IMR-90 (cell line): ENCODE measurements around the gene THADA. TPM values are rescaled to one million over a fixed set of nuclear protein-coding genes. Genes with fewer than 3 reads are reported as not detected.

Experiments used
- ATAC-seq: fragments of 200-7000 bp; cut with Tn5 transposase; 2 replicates; pipeline ENCODE4 v1.9.1; 2020; ENCODE audit warnings: low read depth, mild to moderate bottlenecking, moderate library complexity
- BruUV-seq: library from RNA; stranded (reverse); fragments of 400-500 nt; replicated peaks from 2 replicates; lab custom pipeline; 2021; lab: Mats Ljungman, UMichigan
- CTCF ChIA-PET: fragments of 300-600 bp; formaldehyde crosslinking; extraction: SDS; loops from one replicate; lab custom pipeline; 2021; ENCODE audit warnings: antibody characterized with exemption; lab: Yijun Ruan, JAX
- POLR2A ChIA-PET: fragments of 300-600 bp; sonication (Branson Sonifier 250); formaldehyde crosslinking; loops from one replicate; lab custom pipeline; 2022; ENCODE audit warnings: antibody characterized with exemption; ENCODE audit not compliant: unreplicated experiment; lab: Charles Lee
- DNase-seq: peaks from one replicate; pipeline ENCODE4 v3.0.0; 2013
- H2AFZ ChIP-seq: replicated peaks from 2 replicates; pipeline ENCODE3; 2013; ENCODE audit warnings: low read length, mild to moderate bottlenecking; ENCODE audit not compliant: poor library complexity
- H2AK5ac ChIP-seq: 2 replicates; pipeline ENCODE4 v1.6.1; 2013; ENCODE audit warnings: low read depth, low read length, inconsistent platforms
- H2AK9ac ChIP-seq: replicated peaks from 2 replicates; pipeline ENCODE3; 2013; ENCODE audit warnings: mild to moderate bottlenecking, low read depth, low read length, moderate library complexity; ENCODE audit not compliant: poor library complexity
- H2BK120ac ChIP-seq: 2 replicates; pipeline ENCODE4 v1.6.1; 2013; ENCODE audit warnings: low read depth, low read length, inconsistent platforms
- H2BK15ac ChIP-seq: 3 replicates; pipeline ENCODE4 v1.6.1; 2013; ENCODE audit warnings: low read depth, low read length, inconsistent platforms
- H2BK20ac ChIP-seq: 2 replicates; pipeline ENCODE4 v1.6.1; 2013; ENCODE audit warnings: low read depth, mild to moderate bottlenecking, inconsistent platforms, low read length, moderate library complexity
- H2BK5ac ChIP-seq: 2 replicates; pipeline ENCODE4 v1.6.1; 2013; ENCODE audit warnings: mild to moderate bottlenecking, low read depth, low read length, inconsistent platforms; ENCODE audit not compliant: poor library complexity, severe bottlenecking
- H3K14ac ChIP-seq: replicated peaks from 2 replicates; pipeline ENCODE4 v1.6.1; 2013; ENCODE audit warnings: low read depth, low read length, inconsistent platforms
- H3K18ac ChIP-seq: 2 replicates; pipeline ENCODE4 v1.6.1; 2013; ENCODE audit warnings: low read depth, low read length, control low read depth
- H3K23ac ChIP-seq: 2 replicates; pipeline ENCODE4 v1.6.1; 2013; ENCODE audit warnings: low read depth, low read length, inconsistent platforms
- H3K27ac ChIP-seq: 2 replicates; pipeline ENCODE4 v1.5.1; 2013; ENCODE audit warnings: mild to moderate bottlenecking, control low read depth, low read length; ENCODE audit not compliant: insufficient read depth
- H3K27me3 ChIP-seq: 2 replicates; pipeline ENCODE4 v1.6.1; 2013; ENCODE audit warnings: low read length; ENCODE audit not compliant: control insufficient read depth, insufficient read depth
- H3K36me3 ChIP-seq: 2 replicates; pipeline ENCODE4 v1.6.1; 2013; ENCODE audit warnings: low read length, mixed read lengths; ENCODE audit not compliant: control insufficient read depth, insufficient read depth
- H3K4ac ChIP-seq: 2 replicates; pipeline ENCODE4 v1.6.1; 2013; ENCODE audit warnings: low read depth, low read length, inconsistent platforms
- H3K4me1 ChIP-seq: 2 replicates; pipeline ENCODE4 v1.6.1; 2013; ENCODE audit warnings: low read length, mixed read lengths; ENCODE audit not compliant: control insufficient read depth, insufficient read depth
- H3K4me2 ChIP-seq: 2 replicates; pipeline ENCODE4 v1.6.1; 2013; ENCODE audit warnings: low read depth, mild to moderate bottlenecking, control low read depth, low read length, moderate library complexity
- H3K4me3 ChIP-seq: 2 replicates; pipeline ENCODE4 v1.5.1; 2013; ENCODE audit warnings: low read depth, mild to moderate bottlenecking, control low read depth, low read length, moderate library complexity; ENCODE audit not compliant: insufficient read depth
- H3K56ac ChIP-seq: 2 replicates; pipeline ENCODE4 v1.6.1; 2013; ENCODE audit warnings: low read length, inconsistent platforms; ENCODE audit not compliant: insufficient read depth; ENCODE audit errors: extremely low read depth
- H3K79me1 ChIP-seq, 2 experiments: 2 replicates each; pipeline ENCODE4 v1.6.1; 2013; ENCODE audit warnings: low read length in 2 of 2, inconsistent platforms in 1 of 2, low read depth in 1 of 2
- H3K9ac ChIP-seq: 2 replicates; pipeline ENCODE4 v1.6.1; 2013; ENCODE audit warnings: low read depth, low read length, control low read depth
- H3K9me1 ChIP-seq: 2 replicates; pipeline ENCODE4 v1.6.1; 2013; ENCODE audit warnings: low read length, inconsistent platforms; ENCODE audit not compliant: insufficient read depth
- H3K9me3 ChIP-seq: 2 replicates; pipeline ENCODE4 v1.6.1; 2013; ENCODE audit warnings: low read length; ENCODE audit not compliant: control insufficient read depth, insufficient read depth
- H4K20me1 ChIP-seq: 2 replicates; pipeline ENCODE4 v1.6.1; 2013; ENCODE audit warnings: low read length, inconsistent platforms; ENCODE audit not compliant: insufficient read depth
- H4K5ac ChIP-seq: 2 replicates; pipeline ENCODE4 v1.6.1; 2013; ENCODE audit warnings: mild to moderate bottlenecking, low read depth, low read length, control low read depth
- H4K8ac ChIP-seq, 2 experiments: 2 replicates each; pipeline ENCODE4 v1.6.1; 2013; ENCODE audit warnings: low read depth in 2 of 2, low read length in 2 of 2, control low read depth in 1 of 2, inconsistent platforms in 1 of 2
- H4K91ac ChIP-seq: 2 replicates; pipeline ENCODE4 v1.6.1; 2013; ENCODE audit warnings: low read depth, low read length, inconsistent platforms; ENCODE audit not compliant: insufficient read depth
- BHLHE40 ChIP-seq: fragments of 150-350 bp; IDR thresholded peaks from 2 replicates; pipeline ENCODE4 v1.6.1; 2016; ENCODE audit warnings: mild to moderate bottlenecking, low read depth, low read length
- CEBPB ChIP-seq: IDR thresholded peaks from 2 replicates; pipeline ENCODE4 v1.6.1; 2012; ENCODE audit warnings: low read depth, low read length, improper control_type of control experiment
- CHD1 ChIP-seq: IDR thresholded peaks from 2 replicates; pipeline ENCODE4 v1.6.1; 2012; ENCODE audit warnings: low read depth, low read length, improper control_type of control experiment
- CTCF ChIP-seq: conservative IDR thresholded peaks from 2 replicates; pipeline ENCODE4 v1.5.1; 2012; ENCODE audit warnings: mild to moderate bottlenecking, low read depth, low read length, improper control_type of control experiment
- MAZ ChIP-seq: IDR thresholded peaks from 2 replicates; pipeline ENCODE4 v1.6.1; 2012; ENCODE audit warnings: low read depth, mild to moderate bottlenecking, low read length, improper control_type of control experiment, moderate library complexity, borderline replicate concordance
- MXI1 ChIP-seq: IDR thresholded peaks from 2 replicates; pipeline ENCODE4 v1.6.1; 2012; ENCODE audit warnings: low read depth, mild to moderate bottlenecking, low read length, moderate library complexity, borderline replicate concordance
- NFE2L2 ChIP-seq: fragments of 150-350 bp; IDR thresholded peaks from 2 replicates; pipeline ENCODE4 v1.6.1; 2016; ENCODE audit warnings: low read depth, mild to moderate bottlenecking, low read length
- POLR2A ChIP-seq: IDR thresholded peaks from 2 replicates; pipeline ENCODE4 v1.6.1; 2012; ENCODE audit warnings: mild to moderate bottlenecking, low read depth, low read length
- RAD21 ChIP-seq: IDR thresholded peaks from 2 replicates; pipeline ENCODE4 v1.6.1; 2012; ENCODE audit warnings: low read length, improper control_type of control experiment
- RCOR1 ChIP-seq: IDR thresholded peaks from 2 replicates; pipeline ENCODE4 v1.6.1; 2012; ENCODE audit warnings: mild to moderate bottlenecking, low read length, improper control_type of control experiment; ENCODE audit not compliant: insufficient replicate concordance
- RFX5 ChIP-seq: IDR thresholded peaks from 2 replicates; pipeline ENCODE4 v1.8.0; 2012; ENCODE audit warnings: low read depth, mild to moderate bottlenecking, low read length, moderate library complexity
- SMC3 ChIP-seq: fragments of 150-350 bp; IDR thresholded peaks from 2 replicates; pipeline ENCODE4 v1.6.1; 2016; ENCODE audit warnings: low read depth, mild to moderate bottlenecking, antibody characterized with exemption, low read length, moderate library complexity
- USF2 ChIP-seq: fragments of 150-350 bp; IDR thresholded peaks from 2 replicates; pipeline ENCODE4 v1.6.1; 2017; ENCODE audit warnings: mild to moderate bottlenecking, antibody characterized with exemption, low read length, low read depth
- whole genome bisulfite sequencing, 2 experiments: methylation state at CpG; one replicate each; pipeline versions ENCODE4 v1.1.5 to v1.1.7; 2013; ENCODE audit warnings: missing lambda C conversion rate in 2 of 2; ENCODE audit not compliant: insufficient read length in 1 of 2; ENCODE audit errors: extremely low coverage in 2 of 2; 5-methylcytosine and 5-hydroxymethylcytosine counted together
- dilution Hi-C: fragments of 300-500 bp; cut with HindIII; formaldehyde crosslinking; loops from one replicate; pipeline ENCODE4 v1.14.3; 2018; ENCODE audit warnings: low sequenced_read_pairs; ENCODE audit not compliant: unreplicated experiment
- in situ Hi-C: fragments of 300-500 bp; cut with MboI; formaldehyde crosslinking; loops from 3 replicates; pipeline ENCODE4 v1.14.3; 2019; ENCODE audit warnings: low sequenced_read_pairs, inconsistent platforms, mixed read lengths
- intact Hi-C: fragments of 100-400 bp; cut with micrococcal nuclease; formaldehyde crosslinking; loops from 2 replicates; pipeline ENCODE4 v1.10.0; 2022
- polyA plus RNA-seq, 3 experiments: library from polyadenylated mRNA; depleted of rRNA; stranded (reverse); fragments of >200 nt; gene quantifications; 2 replicates each; pipeline ENCODE4 v1.2.3, GENCODE V29; 2012; ENCODE audit warnings: low replicate concordance in 1 of 3
- total RNA-seq: library from RNA; depleted of rRNA; stranded (reverse); fragments of >200 nt; gene quantifications from 2 replicates; pipeline ENCODE4 v1.2.3, GENCODE V29; 2012

Gene THADA
- total and polyA plus RNA-seq, 2 of the 4 experiments (the other 2 are of a cell fraction) = 10.5 to 21.3 TPM

- H2AK9ac ChIP-seq = no peak overlapping the region
- H3K14ac ChIP-seq = no peak overlapping the region
- WGBS, 2 experiments = 48% methylated on average over 2 of the region's 9 CpGs; no CpG with 5 or more reads in 1 of the 2 experiments
- ChIA-PET POLR2A (no interaction called here), CTCF (interaction anchor here (0.5 kb wide), 1 partner anchor 623 kb away, joined by 6 read pairs; no protein-coding TSS in a partner anchor)
- no peak overlapping the region for H2BK120ac ChIP-seq
- peaks cover 24% of the 10 kb centered on the region for H3K4me1 ChIP-seq
- H4K8ac ChIP-seq = no peak overlapping the region
- no peak overlapping the region for H3K4ac ChIP-seq
- no peak overlapping the region for H3K4me3 ChIP-seq
- H3K36me3 ChIP-seq = peaks cover 2% of the 10 kb centered on the region; the same call in 1 of the 2 replicates
- H2BK15ac ChIP-seq = no peak overlapping the region
- no peak for DNase-seq
- no peak overlapping the region for H3K9ac ChIP-seq
- H4K91ac ChIP-seq = no peak overlapping the region
- no peak overlapping the region for H3K27ac ChIP-seq
- no peaks in the 10 kb centered on the region for H3K9me3 ChIP-seq
- in situ Hi-C loops = no loop called here
- H3K18ac ChIP-seq = no peak overlapping the region
- H2AFZ ChIP-seq = no peak overlapping the region
- H3K79me1 ChIP-seq = no peaks in the 10 kb centered on the region
- H3K9me1 ChIP-seq = peaks cover 27% of the 10 kb centered on the region
- H3K4me2 ChIP-seq = no peak overlapping the region
- no peak overlapping the region for H4K5ac ChIP-seq
- no peaks in the 10 kb centered on the region; the same call in 1 of the 2 replicates for H3K27me3 ChIP-seq
- no peak overlapping the region for H3K23ac ChIP-seq
- no peak for TF ChIP-seq RAD21
- TF ChIP-seq BHLHE40 = no peak
- no peak for TF ChIP-seq SMC3
- TF ChIP-seq NFE2L2 = no peak
- no peak for TF ChIP-seq CTCF
- TF ChIP-seq MAZ = no peak
- TF ChIP-seq MXI1 = no peak
- TF ChIP-seq CHD1 = no peak
- no peak for TF ChIP-seq USF2
- TF ChIP-seq RFX5 = no peak
- no peak for TF ChIP-seq CEBPB
- no peak for TF ChIP-seq RCOR1
- no peak for TF ChIP-seq POLR2A
- dilution Hi-C loops = no loop called here
- BruUV-seq = no TSS peak
- H2BK5ac ChIP-seq = no peak overlapping the region
- H2BK20ac ChIP-seq = no peak overlapping the region
- peaks cover 13% of the 10 kb centered on the region; the same call in 1 of the 2 replicates for H4K20me1 ChIP-seq
- no peak for ATAC-seq
- no peak overlapping the region for H2AK5ac ChIP-seq
- H3K56ac ChIP-seq = no peak overlapping the region
- intact Hi-C loops = no loop called here
These were observed 330.4 kb downstream of the THADA start for GRCh38 chr2:43265421-43265820.
